Epithelial cell of esophagus (primary cell): ENCODE results near the gene CERS3.
A peak's percentile ranks its signal among the peaks of the same experiment; 100 is the strongest.

Source experiments
- DNase-seq: peaks from one replicate; pipeline ENCODE4 v3.0.0; 2010; ENCODE audit warnings: low read depth
- H3K4me3 ChIP-seq: 2 replicates; pipeline ENCODE4 v1.5.1; 2011; ENCODE audit warnings: mild to moderate bottlenecking, low read length, control low read depth
- CTCF ChIP-seq: IDR thresholded peaks from 2 replicates; pipeline ENCODE4 v1.5.1; 2011; ENCODE audit warnings: low read depth, mild to moderate bottlenecking, low read length, control low read depth, inconsistent platforms; ENCODE audit not compliant: insufficient read depth; ENCODE audit errors: missing control alignments

The CERS3 gene

GRCh38 chr15:100520132-100520921, 8.4 kb downstream of the CERS3 start:
- no peak for DNase-seq
- no peak for TF ChIP-seq CTCF
- H3K4me3 ChIP-seq: no peak overlapping the region

GRCh38 chr15:100517846-100518245, 10.9 kb downstream of the CERS3 start:
- no peak for DNase-seq
- no peak overlapping the region for H3K4me3 ChIP-seq
- TF ChIP-seq CTCF: no peak

- no peak overlapping the region for H3K4me3 ChIP-seq
- no peak for DNase-seq
- no peak for TF ChIP-seq CTCF
These were observed 11.9 kb downstream of the CERS3 start for GRCh38 chr15:100516643-100517512.

GRCh38 chr15:100515758-100516157, 13.0 kb downstream of the CERS3 start:
- no peak overlapping the region for H3K4me3 ChIP-seq
- DNase-seq: peak; percentile 37
- TF ChIP-seq CTCF: no peak

- no peak for TF ChIP-seq CTCF
- H3K4me3 ChIP-seq: no peak overlapping the region
- DNase-seq: no peak
These were observed 20.0 kb downstream of the CERS3 start for GRCh38 chr15:100508641-100509300.

GRCh38 chr15:100502651-100503050, 26.1 kb downstream of the CERS3 start:
- no peak for DNase-seq
- no peak for TF ChIP-seq CTCF
- no peak overlapping the region for H3K4me3 ChIP-seq
